OCI-LY3 (cell line): ENCODE measurements around the gene LAMB4.

Experiments
- H2AFZ ChIP-seq: fragments of 200-600, 300-600 bp; shearing (Covaris generic); 2 replicates; pipeline ENCODE4 v1.6.0; 2014; ENCODE audit warnings: antibody characterized with exemption, low read depth, low read length
- H3K27ac ChIP-seq: fragments of 200-600, 300-600 bp; sonication (generic); 2 replicates; pipeline ENCODE4 v1.5.1; 2014; ENCODE audit warnings: mild to moderate bottlenecking, low read length, moderate library complexity, mixed read lengths
- H3K27me3 ChIP-seq: fragments of 200-600, 300-600 bp; sonication (generic); 2 replicates; pipeline ENCODE4 v1.6.1; 2014; ENCODE audit warnings: low read depth, low read length, mixed read lengths
- H3K36me3 ChIP-seq: fragments of 200-600, 300-600 bp; sonication (generic); replicated peaks from 2 replicates; pipeline ENCODE3; 2014; ENCODE audit warnings: low read depth, low read length, mixed read lengths
- H3K4me1 ChIP-seq: fragments of 300-600, 200-600 bp; sonication (generic); 2 replicates; pipeline ENCODE4 v1.6.1; 2014; ENCODE audit warnings: low read length, mixed read lengths
- H3K4me2 ChIP-seq: fragments of 200-600, 300-600 bp; sonication (generic); 2 replicates; pipeline ENCODE4 v1.6.1; 2014; ENCODE audit warnings: low read length, mixed read lengths
- H3K4me3 ChIP-seq: fragments of 300-600, 200-600 bp; sonication (generic); 2 replicates; pipeline ENCODE4 v1.5.1; 2014; ENCODE audit warnings: antibody characterized with exemption, mild to moderate bottlenecking, low read length, moderate library complexity
- H3K79me2 ChIP-seq: fragments of 300-600, 200-600 bp; shearing (Covaris generic); 2 replicates; pipeline ENCODE4 v1.6.1; 2014; ENCODE audit warnings: mild to moderate bottlenecking, low read length, mixed read lengths
- H3K9ac ChIP-seq: fragments of 300-600, 200-600 bp; shearing (Covaris generic); 2 replicates; pipeline ENCODE4 v1.6.0; 2014; ENCODE audit warnings: mild to moderate bottlenecking, low read length, moderate library complexity
- H3K9me3 ChIP-seq: fragments of 200-600, 300-600 bp; shearing (Covaris generic); 2 replicates; pipeline ENCODE4 v1.6.1; 2014; ENCODE audit warnings: low read length, mixed read lengths; ENCODE audit not compliant: insufficient read depth
- H4K20me1 ChIP-seq: fragments of 200-600, 300-600 bp; sonication (generic); 2 replicates; pipeline ENCODE4 v1.6.1; 2016; ENCODE audit warnings: low read length, mixed read lengths; ENCODE audit not compliant: insufficient read depth
- CTCF ChIP-seq: fragments of 200-600, 300-600 bp; sonication (generic); IDR thresholded peaks from 2 replicates; pipeline ENCODE4 v1.5.1; 2014; ENCODE audit warnings: antibody characterized with exemption, low read length, low read depth
- EZH2phosphoT487 ChIP-seq: fragments of 200-600 bp; shearing (Covaris generic); IDR thresholded peaks from 2 replicates; pipeline ENCODE4 v1.6.1; 2018; ENCODE audit warnings: antibody characterized with exemption, mixed run types, low read depth

LAMB4 gene

GRCh38 chr7:108063520-108063933 lies 66.6 kb downstream of the LAMB4 start:
- Histone ChIP-seq H3K9ac (no peak overlapping the region), H3K4me1 (no peaks in the 10 kb centered on the region), H3K9me3 (no peaks in the 10 kb centered on the region), H3K27me3 (no peaks in the 10 kb centered on the region), H3K36me3 (no peaks in the 10 kb centered on the region), H3K27ac (no peak overlapping the region), H2AFZ (no peak overlapping the region), H3K4me3 (no peak overlapping the region), H3K4me2 (no peak overlapping the region), H4K20me1 (no peaks in the 10 kb centered on the region), H3K79me2 (no peaks in the 10 kb centered on the region)
- TF ChIP-seq EZH2phosphoT487, result no peak
- no peak for TF ChIP-seq CTCF

GRCh38 chr7:108062250-108063014 lies 67.7 kb downstream of the LAMB4 start:
- Histone ChIP-seq H3K9ac (no peak overlapping the region), H3K4me2 (no peak overlapping the region), H3K27ac (no peak overlapping the region), H4K20me1 (no peaks in the 10 kb centered on the region), H2AFZ (no peak overlapping the region), H3K4me1 (no peaks in the 10 kb centered on the region), H3K36me3 (no peaks in the 10 kb centered on the region), H3K4me3 (no peak overlapping the region), H3K9me3 (no peaks in the 10 kb centered on the region), H3K79me2 (no peaks in the 10 kb centered on the region), H3K27me3 (no peaks in the 10 kb centered on the region)
- no peak for TF ChIP-seq EZH2phosphoT487
- TF ChIP-seq CTCF, result no peak

- Histone ChIP-seq H3K9ac (no peak overlapping the region), H3K4me1 (no peaks in the 10 kb centered on the region), H3K9me3 (no peaks in the 10 kb centered on the region), H4K20me1 (no peaks in the 10 kb centered on the region), H3K27me3 (no peaks in the 10 kb centered on the region), H3K4me2 (no peak overlapping the region), H3K4me3 (no peak overlapping the region), H3K27ac (no peak overlapping the region), H3K79me2 (no peaks in the 10 kb centered on the region), H3K36me3 (no peaks in the 10 kb centered on the region), H2AFZ (no peak overlapping the region)
- no peak for TF ChIP-seq EZH2phosphoT487
- no peak for TF ChIP-seq CTCF
These were observed 70.6 kb downstream of the LAMB4 start for GRCh38 chr7:108059526-108059925.

- Histone ChIP-seq H3K9ac (no peak overlapping the region), H4K20me1 (no peaks in the 10 kb centered on the region), H3K27me3 (no peaks in the 10 kb centered on the region), H3K36me3 (no peaks in the 10 kb centered on the region), H3K9me3 (no peaks in the 10 kb centered on the region), H2AFZ (no peak overlapping the region), H3K27ac (no peak overlapping the region), H3K4me3 (no peak overlapping the region), H3K4me1 (no peaks in the 10 kb centered on the region), H3K79me2 (no peaks in the 10 kb centered on the region), H3K4me2 (no peak overlapping the region)
- no peak for TF ChIP-seq CTCF
These were observed 72.1 kb downstream of the LAMB4 start for GRCh38 chr7:108057951-108058481.
